DMS79 (cell line): ENCODE measurements around the gene CCSER1.
"Not testable (repeated sequence)": the region's sequence is repeated elsewhere in the genome, so short reads cannot be mapped to it uniquely, and the experiment has no call there.

Source experiments
- DNase-seq: peaks from one replicate; lab custom pipeline; 2025; lab: John Stamatoyannopoulos, UW

Gene CCSER1

GRCh38 chr4:90445380-90445779 lies 318.2 kb downstream of the CCSER1 start:
- DNase-seq: no peak

DNA sequence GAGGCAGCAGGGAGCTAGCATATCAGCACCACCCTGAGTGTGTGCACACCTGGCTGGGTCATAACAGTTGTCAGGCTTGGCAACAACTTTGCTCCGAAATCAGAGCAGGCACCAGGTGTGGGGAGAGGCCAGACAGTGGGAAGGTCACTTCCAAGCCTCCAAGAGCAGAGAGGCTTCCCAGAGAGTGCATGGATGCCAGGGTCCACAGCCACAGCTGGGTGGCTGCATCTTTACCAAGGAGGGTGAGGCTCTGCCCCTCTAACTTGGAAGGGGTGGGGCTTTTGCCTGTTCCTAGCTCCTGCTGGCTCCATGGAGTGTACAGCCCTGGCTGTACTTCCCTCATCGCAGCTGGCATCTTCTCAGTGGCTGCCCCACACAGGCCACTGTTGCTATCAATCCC lies 322.4 kb downstream of the CCSER1 start:
- DNase-seq: no peak

- DNase-seq: no peak
These were observed 329.7 kb downstream of the CCSER1 start for GRCh38 chr4:90456891-90457290.

DNA sequence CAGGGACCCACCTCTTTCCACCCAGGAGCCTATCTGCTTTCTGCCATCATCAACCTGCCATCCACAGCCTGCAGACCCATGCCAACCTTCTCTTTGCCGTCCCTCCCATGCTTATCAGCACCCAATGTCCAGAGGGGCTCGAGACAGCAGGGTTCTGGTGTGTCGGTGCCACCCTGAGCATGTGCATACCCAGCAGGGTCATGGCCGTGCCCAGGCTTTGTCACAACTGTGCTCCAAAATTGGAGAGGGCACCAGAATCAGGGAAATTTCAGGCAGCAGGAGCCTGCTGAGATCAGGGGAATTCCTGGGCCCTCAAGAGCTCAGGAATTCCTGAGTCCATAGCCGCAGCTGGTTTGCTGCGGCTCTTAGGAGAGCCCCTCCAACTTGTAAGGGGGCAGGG lies 330.6 kb downstream of the CCSER1 start:
- no peak for DNase-seq

GRCh38 chr4:90458576-90458975 lies 331.4 kb downstream of the CCSER1 start:
- no peak for DNase-seq

- DNase-seq: no peak
These were observed 347.3 kb downstream of the CCSER1 start for GRCh38 chr4:90474484-90474883.

- DNase-seq: no peak
These were observed 348.8 kb downstream of the CCSER1 start for GRCh38 chr4:90476019-90476418.

DNA sequence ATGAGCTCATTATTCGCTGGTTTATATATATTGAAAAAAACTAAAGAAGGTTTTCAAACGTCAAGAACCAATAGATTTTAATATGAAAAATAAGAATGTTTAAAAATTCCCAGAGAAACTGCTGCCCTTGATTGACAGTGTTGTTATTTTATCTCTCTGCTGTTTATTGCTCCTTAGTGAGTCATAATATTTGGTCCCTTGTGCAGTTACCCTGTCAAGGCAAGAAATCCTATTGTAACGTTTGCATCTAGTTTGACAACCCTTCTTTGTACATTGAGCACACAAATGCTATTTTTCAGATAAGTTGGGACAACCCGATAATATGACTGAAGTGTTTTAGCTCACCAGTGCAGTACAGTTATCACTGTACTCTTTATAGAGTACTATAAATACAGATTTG lies 349.4 kb downstream of the CCSER1 start:
- no peak for DNase-seq

DNA sequence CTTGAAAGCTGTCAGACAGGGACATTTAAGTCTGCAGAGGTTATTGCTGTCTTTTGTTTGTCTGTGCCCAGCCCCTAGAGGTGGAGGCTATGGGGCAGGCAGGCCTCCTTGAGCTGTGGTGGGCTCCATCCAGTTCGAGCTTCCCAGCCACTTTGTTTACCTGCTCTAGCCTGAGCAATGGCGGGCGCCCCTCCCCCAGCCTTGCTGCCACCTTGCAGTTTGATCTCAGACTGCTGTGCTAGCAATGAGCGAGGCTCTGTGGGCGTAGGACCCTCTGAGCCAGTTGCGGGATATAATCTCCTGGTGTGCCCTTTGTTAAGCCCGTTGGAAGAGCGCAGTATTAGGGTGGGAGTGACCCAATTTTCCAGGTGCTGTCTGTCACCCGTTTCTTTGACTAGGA lies 357.7 kb downstream of the CCSER1 start:
- DNase-seq: not testable (repeated sequence)

DNA sequence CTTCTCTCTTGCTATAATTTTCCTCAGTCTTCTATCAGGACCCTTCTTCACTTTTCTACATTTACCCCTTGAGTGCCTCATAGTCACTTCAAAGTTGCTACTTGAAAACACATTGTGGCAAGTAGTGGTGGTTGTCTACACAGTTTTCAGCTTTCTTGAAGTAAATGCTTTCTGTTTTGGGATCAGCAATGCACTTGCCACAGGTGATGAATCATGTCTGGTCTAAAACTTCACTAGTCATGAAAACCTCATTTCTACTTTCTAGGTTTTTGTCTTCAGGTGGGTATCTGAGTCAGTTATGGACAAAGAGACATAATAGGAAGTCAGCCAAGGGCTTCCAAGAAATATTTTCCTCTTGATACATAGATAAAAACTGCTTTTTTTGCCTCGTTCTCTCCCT lies 359.2 kb downstream of the CCSER1 start:
- DNase-seq: no peak

- DNase-seq: peak; percentile 9
These were observed 368.0 kb downstream of the CCSER1 start for GRCh38 chr4:90495211-90495610.

GRCh38 chr4:90495936-90496335 lies 368.7 kb downstream of the CCSER1 start:
- peak; percentile 17 for DNase-seq

- DNase-seq: no peak
These were observed 371.0 kb downstream of the CCSER1 start for GRCh38 chr4:90498175-90498574.

- no peak for DNase-seq
These were observed 376.5 kb downstream of the CCSER1 start for GRCh38 chr4:90503677-90504076.

DNA sequence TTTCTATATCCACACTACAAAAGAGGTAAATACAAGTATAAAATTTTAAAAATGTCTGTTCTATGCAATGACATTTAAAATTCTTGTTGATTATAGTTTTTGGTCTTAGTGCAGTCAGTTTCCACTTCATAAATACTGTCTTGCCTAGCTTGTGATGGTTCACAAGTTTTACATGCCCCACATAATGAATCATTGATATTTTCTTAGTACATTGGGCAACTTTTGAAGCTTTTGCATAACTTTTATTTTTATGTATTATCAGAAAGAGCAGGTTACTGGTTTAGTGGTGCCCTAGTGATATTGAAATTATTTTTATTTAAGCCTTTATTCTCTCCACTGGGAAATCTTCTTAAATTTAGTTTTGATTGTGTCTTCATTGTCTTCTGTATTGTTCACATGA lies 388.0 kb downstream of the CCSER1 start:
- no peak for DNase-seq

- DNase-seq: no peak
These were observed 401.4 kb downstream of the CCSER1 start for GRCh38 chr4:90528551-90528950.

GRCh38 chr4:90536408-90536807 lies 409.2 kb downstream of the CCSER1 start:
- peak; percentile 30 for DNase-seq

- no peak for DNase-seq
These were observed 410.3 kb downstream of the CCSER1 start for GRCh38 chr4:90537491-90537890.

- no peak for DNase-seq
These were observed 413.3 kb downstream of the CCSER1 start for GRCh38 chr4:90540536-90540935.

GRCh38 chr4:90542216-90542615 lies 415.0 kb downstream of the CCSER1 start:
- DNase-seq: no peak

GRCh38 chr4:90543419-90544170 lies 416.4 kb downstream of the CCSER1 start:
- DNase-seq: no peak

DNA sequence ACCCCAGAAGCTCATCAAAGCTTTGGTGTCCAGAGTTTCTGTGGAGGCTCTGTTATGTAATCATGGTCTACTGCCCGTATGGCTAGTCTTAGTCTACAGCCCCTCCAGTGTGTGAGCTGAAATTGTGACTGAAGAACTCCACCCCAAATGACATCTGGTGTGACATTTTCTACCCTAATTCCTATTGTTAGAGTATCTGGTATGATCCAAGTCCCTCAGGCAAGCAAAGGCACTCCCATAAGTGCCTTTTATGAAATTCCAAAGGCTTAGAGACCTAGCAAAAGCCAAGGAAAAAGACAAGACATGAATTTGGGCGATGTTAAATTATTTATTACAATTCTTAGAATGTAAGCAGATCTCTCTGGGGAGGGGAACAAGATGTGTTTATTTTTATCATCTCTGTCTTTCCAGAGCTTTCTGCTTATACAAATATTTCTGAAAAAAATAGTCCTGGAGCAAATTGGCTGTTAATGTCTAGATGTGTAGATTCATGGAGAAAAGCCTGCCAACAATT lies 417.4 kb downstream of the CCSER1 start:
- DNase-seq: no peak

- DNase-seq: no peak
These were observed 418.2 kb downstream of the CCSER1 start for GRCh38 chr4:90545380-90545779.

- DNase-seq: no peak
These were observed 418.9 kb downstream of the CCSER1 start for GRCh38 chr4:90546114-90546513.
